Measurements from ENCODE around the gene ZNF556.

The ZNF556 gene

GRCh38 chr19:2867025-2867991 lies at the start of gene ZNF556:
Gene ZNF556 (plus strand): TSS chr19:2867335. CDS start chr19:2867422, 87 bp downstream.
- Histone ChIP-seq H3K9ac (no peak within 1 kb of the TSS), H3K27me3 (no peaks in the 10 kb centered on the region), H3K4me3 (no peak within 1 kb of the TSS), H3K36me3 (no peaks in the 10 kb centered on the region), H3K9me3 (peaks cover 72% of the 10 kb centered on the region), H4K20me1 (no peaks in the 10 kb centered on the region), H3K4me2 (peak within 1 kb of the TSS; percentile 68), H3K4me1 (peaks cover 43% of the 10 kb centered on the region), H3K27ac (peak within 1 kb of the TSS; percentile 30; the same call in 1 of the 2 replicates)
- no peak for TF ChIP-seq Cebpa-rat (IDR thresholded peaks at IDR 0.05)

- peak within 1 kb of the TSS; percentile 93 for H3K4me2 ChIP-seq
- peak within 1 kb of the TSS; percentile 84 for H3K9ac ChIP-seq
- H3K4me3 ChIP-seq: peak within 1 kb of the TSS; percentile 84
- H3K27ac ChIP-seq: peak within 1 kb of the TSS; percentile 84
- no peaks in the 10 kb centered on the region for H4K20me1 ChIP-seq
- peaks cover 21% of the 10 kb centered on the region for H3K9me3 ChIP-seq
- peaks cover 40% of the 10 kb centered on the region for H3K4me1 ChIP-seq
- TF ChIP-seq Cebpa-rat (IDR thresholded peaks at IDR 0.05): no peak
- H3K27me3 ChIP-seq: no peaks in the 10 kb centered on the region
- peaks cover 44% of the 10 kb centered on the region for H3K36me3 ChIP-seq
Measured at GRCh38 chr19:2819540-2820111, 47.5 kb upstream of the ZNF556 start, which contains the start of gene ZNF554. Gene ZNF554 (plus strand): TSS chr19:2819868. CDS start chr19:2820072, 204 bp downstream.

DNA sequence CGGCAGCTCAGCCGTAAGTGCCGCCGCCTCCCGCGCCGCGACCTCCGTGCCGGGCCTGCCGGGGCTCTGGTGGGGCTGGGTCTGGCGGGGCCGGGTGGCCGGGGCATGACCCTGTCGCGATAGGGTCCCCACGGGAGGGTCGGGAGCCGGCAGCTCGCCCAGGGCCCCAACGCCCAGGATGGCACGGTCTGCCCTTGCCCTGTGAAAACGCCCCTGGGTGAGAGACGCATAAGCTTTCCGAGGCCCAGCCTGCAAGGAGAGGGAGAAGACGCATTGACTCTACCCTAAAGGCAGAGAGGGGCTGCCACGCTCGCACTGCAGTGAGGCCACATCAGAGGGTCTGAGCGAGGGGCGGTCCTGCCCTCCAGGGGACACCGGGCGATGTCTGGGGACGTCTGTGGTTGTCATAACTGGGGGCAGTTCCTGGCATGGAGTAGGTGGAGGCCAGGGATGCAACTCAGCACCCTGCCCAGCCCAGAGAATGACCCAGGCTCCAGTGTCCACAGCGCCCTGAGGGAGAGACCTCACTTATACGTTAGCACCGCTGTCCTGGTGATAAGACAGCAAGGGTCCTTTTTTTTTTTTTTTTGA lies 46.9 kb upstream of the ZNF556 start:
- no peaks in the 10 kb centered on the region for H4K20me1 ChIP-seq
- no peaks in the 10 kb centered on the region for H3K27me3 ChIP-seq
- peak overlapping the region; percentile 84 for H3K4me3 ChIP-seq
- peaks cover 38% of the 10 kb centered on the region for H3K36me3 ChIP-seq
- peak overlapping the region; percentile 84 for H3K9ac ChIP-seq
- peak overlapping the region; percentile 84 for H3K27ac ChIP-seq
- peaks cover 43% of the 10 kb centered on the region for H3K4me1 ChIP-seq
- H3K4me2 ChIP-seq: peak overlapping the region; percentile 93
- peaks cover 24% of the 10 kb centered on the region for H3K9me3 ChIP-seq
- TF ChIP-seq Cebpa-rat (IDR thresholded peaks at IDR 0.05): no peak

DNA sequence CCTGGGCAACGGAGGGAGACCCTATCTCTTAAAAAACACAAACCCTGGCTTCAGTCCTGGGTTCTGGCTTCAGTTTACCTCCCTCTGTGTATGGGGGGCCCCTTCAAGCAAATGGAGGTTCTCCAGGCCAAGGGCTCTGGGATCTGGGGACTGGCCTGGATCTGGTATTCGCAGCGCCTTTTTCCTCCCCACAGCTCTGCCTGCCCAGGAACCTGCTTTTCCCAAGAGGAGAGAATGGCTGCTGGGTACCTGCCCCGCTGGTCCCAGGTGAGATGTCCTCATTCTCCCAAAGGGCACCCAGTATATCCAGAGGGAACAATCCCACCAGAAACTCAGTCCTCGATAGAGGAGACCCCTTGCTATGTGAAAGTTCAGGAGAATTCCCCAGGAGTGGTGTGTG lies 44.3 kb upstream of the ZNF556 start:
- peaks cover 51% of the 10 kb centered on the region for H3K9me3 ChIP-seq
- no peak overlapping the region for H3K9ac ChIP-seq
- H3K36me3 ChIP-seq: peaks cover 50% of the 10 kb centered on the region
- H3K4me1 ChIP-seq: peaks cover 43% of the 10 kb centered on the region
- H4K20me1 ChIP-seq: no peaks in the 10 kb centered on the region
- TF ChIP-seq Cebpa-rat (IDR thresholded peaks at IDR 0.05): no peak
- H3K27me3 ChIP-seq: no peaks in the 10 kb centered on the region
- no peak overlapping the region for H3K4me2 ChIP-seq
- no peak overlapping the region for H3K27ac ChIP-seq
- no peak overlapping the region for H3K4me3 ChIP-seq

DNA sequence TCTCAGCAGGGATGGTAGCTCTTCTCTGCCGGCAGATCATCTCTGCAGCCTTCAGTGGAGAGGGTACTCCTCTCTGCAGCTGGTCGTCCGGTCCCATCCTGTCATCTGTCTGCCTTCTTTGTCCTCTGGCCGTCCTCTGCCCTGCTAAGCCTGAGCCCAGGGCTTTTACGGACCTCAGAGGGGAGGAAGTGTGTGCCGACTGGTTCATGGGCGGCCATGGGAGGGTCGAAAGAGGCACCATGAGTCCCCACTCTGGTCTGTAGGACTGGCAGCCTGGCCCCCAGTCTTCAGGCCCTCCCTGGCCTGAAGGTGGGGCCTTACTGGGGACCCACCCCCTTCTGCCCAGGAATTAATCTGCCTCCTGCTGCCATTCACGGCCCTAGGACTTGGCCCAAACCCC lies 43.5 kb upstream of the ZNF556 start:
- Histone ChIP-seq H3K27ac (0 out of 2 replicates have a peak overlapping the region, but pooled peaks have one; percentile 13), H3K4me3 (no peak overlapping the region), H3K36me3 (peaks cover 58% of the 10 kb centered on the region), H3K4me2 (peak overlapping the region; percentile 50), H3K9me3 (peaks cover 59% of the 10 kb centered on the region), H3K9ac (no peak overlapping the region), H3K27me3 (no peaks in the 10 kb centered on the region), H3K4me1 (peaks cover 51% of the 10 kb centered on the region), H4K20me1 (no peaks in the 10 kb centered on the region)
- no peak for TF ChIP-seq Cebpa-rat (IDR thresholded peaks at IDR 0.05)

GRCh38 chr19:2824129-2824528 lies 43.0 kb upstream of the ZNF556 start:
- peaks cover 50% of the 10 kb centered on the region for H3K4me1 ChIP-seq
- no peaks in the 10 kb centered on the region for H4K20me1 ChIP-seq
- H3K27me3 ChIP-seq: no peaks in the 10 kb centered on the region
- no peak for TF ChIP-seq Cebpa-rat (IDR thresholded peaks at IDR 0.05)
- peaks cover 63% of the 10 kb centered on the region for H3K36me3 ChIP-seq
- no peak overlapping the region for H3K9ac ChIP-seq
- H3K27ac ChIP-seq: 0 out of 2 replicates have a peak overlapping the region, but pooled peaks have one; percentile 13
- H3K9me3 ChIP-seq: peaks cover 63% of the 10 kb centered on the region
- H3K4me2 ChIP-seq: peak overlapping the region; percentile 50
- H3K4me3 ChIP-seq: no peak overlapping the region

- no peaks in the 10 kb centered on the region for H3K27me3 ChIP-seq
- H3K4me3 ChIP-seq: no peak overlapping the region
- peaks cover 35% of the 10 kb centered on the region for H3K4me1 ChIP-seq
- TF ChIP-seq Cebpa-rat (IDR thresholded peaks at IDR 0.05): no peak
- no peak overlapping the region for H3K9ac ChIP-seq
- peaks cover 82% of the 10 kb centered on the region for H3K36me3 ChIP-seq
- H4K20me1 ChIP-seq: no peaks in the 10 kb centered on the region
- H3K27ac ChIP-seq: no peak overlapping the region
- peaks cover 92% of the 10 kb centered on the region for H3K9me3 ChIP-seq
- no peak overlapping the region for H3K4me2 ChIP-seq
Measured at GRCh38 chr19:2827022-2827421, 40.1 kb upstream of the ZNF556 start.

GRCh38 chr19:2827840-2828489 lies 39.2 kb upstream of the ZNF556 start:
- H3K36me3 ChIP-seq: peaks cover 82% of the 10 kb centered on the region
- H3K9me3 ChIP-seq: peaks cover 93% of the 10 kb centered on the region
- peaks cover 35% of the 10 kb centered on the region for H3K4me1 ChIP-seq
- H3K27me3 ChIP-seq: no peaks in the 10 kb centered on the region
- H3K27ac ChIP-seq: no peak overlapping the region
- peak overlapping the region; percentile 51 for H3K4me2 ChIP-seq
- 0 out of 2 replicates have a peak overlapping the region, but pooled peaks have one; percentile 5 for H3K4me3 ChIP-seq
- no peaks in the 10 kb centered on the region for H4K20me1 ChIP-seq
- H3K9ac ChIP-seq: no peak overlapping the region
- TF ChIP-seq Cebpa-rat (IDR thresholded peaks at IDR 0.05): no peak

GRCh38 chr19:2834294-2834871 lies 32.8 kb upstream of the ZNF556 start:
- H3K4me2 ChIP-seq: no peak overlapping the region
- peaks cover 100% of the 10 kb centered on the region for H3K9me3 ChIP-seq
- TF ChIP-seq Cebpa-rat (IDR thresholded peaks at IDR 0.05): no peak
- no peaks in the 10 kb centered on the region for H3K27me3 ChIP-seq
- H3K4me1 ChIP-seq: no peaks in the 10 kb centered on the region
- H3K36me3 ChIP-seq: peaks cover 77% of the 10 kb centered on the region
- H3K27ac ChIP-seq: no peak overlapping the region
- H3K9ac ChIP-seq: no peak overlapping the region
- peak overlapping the region; percentile 37 for H3K4me3 ChIP-seq
- H4K20me1 ChIP-seq: no peaks in the 10 kb centered on the region
